Measurements from ENCODE around the gene PVR.
"Not testable (repeated sequence)": the region's sequence is repeated elsewhere in the genome, so short reads cannot be mapped to it uniquely, and the experiment has no call there.

PVR gene

DNA sequence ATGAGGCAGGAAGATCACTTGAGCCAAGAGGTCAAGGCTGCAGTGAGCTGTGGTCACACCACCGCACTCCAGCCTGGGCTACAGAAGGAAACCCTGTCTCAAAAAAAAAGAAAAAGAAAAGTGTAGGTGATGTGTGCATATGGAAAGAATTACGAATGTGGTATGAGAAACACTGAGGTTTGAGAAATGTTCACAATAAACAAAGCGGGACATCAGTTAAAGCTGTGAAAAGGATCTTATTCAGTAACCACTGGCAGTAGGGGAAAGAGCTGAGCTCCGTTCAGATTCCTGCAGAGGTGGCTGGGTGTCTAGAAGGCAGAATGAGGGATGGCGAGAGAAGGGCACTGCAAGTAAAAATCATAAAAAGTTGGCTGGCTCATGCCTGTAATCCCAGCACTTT, 34.5 kb upstream of the PVR start:
- no peak for DNase-seq (ENCODE audit: low spot score)
- no peak overlapping the region for H3K27ac Mint-ChIP-seq
- H3K9me3 Mint-ChIP-seq, result peaks cover 6% of the 10 kb centered on the region
- no peak overlapping the region for H3K4me3 Mint-ChIP-seq
- H3K4me1 Mint-ChIP-seq (ENCODE audit: low read depth), result no peaks in the 10 kb centered on the region
- no peaks in the 10 kb centered on the region for H3K27me3 Mint-ChIP-seq (ENCODE audit: low read depth)
- H3K36me3 Mint-ChIP-seq (ENCODE audit: low read depth), result no peaks in the 10 kb centered on the region

DNA sequence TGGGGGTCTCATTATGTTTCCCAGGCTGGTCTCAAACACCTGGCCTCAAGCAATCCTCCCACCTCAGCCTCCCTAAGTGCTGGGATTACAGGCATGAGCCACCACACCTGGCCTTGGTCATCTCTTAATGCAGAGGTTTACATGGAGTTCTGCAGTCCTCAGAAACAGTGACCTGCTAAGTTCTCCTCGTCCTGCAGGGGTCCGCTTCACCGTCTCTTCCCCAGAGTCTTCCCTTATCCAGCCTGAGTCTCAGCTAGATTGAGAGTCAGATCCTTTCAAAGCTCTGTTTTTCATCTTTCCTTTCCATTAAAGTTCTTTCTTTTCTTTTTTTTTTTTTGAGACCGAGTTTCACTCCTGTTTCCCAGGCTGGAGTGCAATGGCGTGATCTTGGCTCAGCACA, 33.2 kb upstream of the PVR start:
- H3K36me3 Mint-ChIP-seq (ENCODE audit: low read depth); H3K4me1 Mint-ChIP-seq (ENCODE audit: low read depth); H3K9me3 Mint-ChIP-seq; H3K4me3 Mint-ChIP-seq; H3K27me3 Mint-ChIP-seq (ENCODE audit: low read depth); H3K27ac Mint-ChIP-seq; DNase-seq (ENCODE audit: low spot score): not testable (repeated sequence)

DNA sequence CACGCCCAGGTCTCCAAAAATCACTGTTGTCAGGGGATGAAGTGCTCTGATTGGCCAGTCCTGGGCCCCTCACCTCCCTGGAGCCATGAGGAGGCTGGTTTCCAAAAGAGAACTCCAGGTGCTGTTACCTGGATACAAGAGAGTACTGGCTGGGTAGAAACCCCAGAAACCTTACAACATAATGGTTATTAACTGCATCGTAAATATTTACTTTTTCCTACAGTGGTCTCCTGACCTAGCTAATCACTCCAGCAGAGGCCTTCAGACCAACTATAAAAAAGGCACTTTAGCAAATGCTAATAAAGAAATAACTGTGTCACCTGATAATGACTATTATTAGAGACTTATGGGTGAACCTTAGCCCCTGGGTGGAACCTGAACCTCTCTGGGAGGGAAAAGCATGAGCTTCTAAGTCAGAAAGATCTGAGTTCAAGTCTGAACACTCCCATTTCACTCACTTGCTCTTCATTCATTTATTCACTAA, 31.9 kb upstream of the PVR start:
- Mint-ChIP-seq H3K27me3 (ENCODE audit: low read depth) (no peaks in the 10 kb centered on the region), H3K27ac (no peak overlapping the region), H3K4me1 (ENCODE audit: low read depth) (no peaks in the 10 kb centered on the region), H3K4me3 (no peak overlapping the region), H3K36me3 (ENCODE audit: low read depth) (no peaks in the 10 kb centered on the region), H3K9me3 (peaks cover 5% of the 10 kb centered on the region)
- DNase-seq (ENCODE audit: low spot score), result no peak

DNA sequence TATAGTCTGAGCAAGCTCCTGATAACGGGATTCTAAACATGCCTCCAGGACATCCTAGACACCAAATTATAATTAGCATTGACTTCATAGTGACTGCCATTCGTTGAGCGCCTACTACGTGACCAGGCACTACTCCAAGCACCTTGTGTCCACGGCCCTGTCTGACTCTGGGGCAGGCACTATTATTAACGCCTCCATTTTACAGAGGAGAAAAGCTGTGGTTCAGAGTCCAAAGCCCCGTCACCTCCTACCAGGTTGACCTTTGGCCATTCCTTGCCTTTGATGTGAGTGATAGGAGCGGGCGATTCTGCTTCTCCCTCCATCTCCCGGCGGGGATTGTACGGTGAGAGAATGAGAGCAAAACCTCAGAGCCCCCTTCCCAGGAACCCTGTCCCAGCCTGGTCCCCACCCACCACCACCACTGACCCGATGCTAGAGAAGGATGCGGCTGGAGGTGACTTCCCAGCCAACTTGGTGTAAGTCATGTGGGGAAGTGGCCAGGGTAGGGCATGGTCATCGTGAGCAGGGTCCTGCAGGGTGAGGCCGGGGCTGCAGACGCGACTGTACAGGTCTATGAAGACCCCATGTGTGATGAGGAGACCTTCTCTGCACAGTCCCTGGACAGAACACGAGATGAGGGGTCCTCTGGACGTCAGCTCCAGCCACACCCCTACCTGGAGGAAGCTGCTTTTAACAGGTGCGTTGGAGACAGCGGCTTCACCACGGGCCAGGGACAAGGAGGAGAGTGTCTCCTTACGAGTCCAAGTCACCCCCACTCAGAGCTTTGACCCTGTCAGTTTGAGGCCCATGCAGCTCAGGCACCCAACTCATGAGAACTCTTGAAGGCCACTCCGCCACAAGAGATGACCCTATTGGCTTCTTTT, 30.2 kb upstream of the PVR start, which contains the start of gene IGSF23:
Gene IGSF23 (plus strand): TSS at position 269 of the 884 bp plus-strand sequence. CDS start 83 bp downstream, at position 352.
- Mint-ChIP-seq H3K36me3 (ENCODE audit: low read depth) (no peaks in the 10 kb centered on the region), H3K27me3 (ENCODE audit: low read depth) (no peaks in the 10 kb centered on the region), H3K9me3 (no peaks in the 10 kb centered on the region), H3K4me1 (ENCODE audit: low read depth) (no peaks in the 10 kb centered on the region), H3K4me3 (no peak within 1 kb of the TSS), H3K27ac (no peak within 1 kb of the TSS)
- DNase-seq (ENCODE audit: low spot score), result no peak

DNA sequence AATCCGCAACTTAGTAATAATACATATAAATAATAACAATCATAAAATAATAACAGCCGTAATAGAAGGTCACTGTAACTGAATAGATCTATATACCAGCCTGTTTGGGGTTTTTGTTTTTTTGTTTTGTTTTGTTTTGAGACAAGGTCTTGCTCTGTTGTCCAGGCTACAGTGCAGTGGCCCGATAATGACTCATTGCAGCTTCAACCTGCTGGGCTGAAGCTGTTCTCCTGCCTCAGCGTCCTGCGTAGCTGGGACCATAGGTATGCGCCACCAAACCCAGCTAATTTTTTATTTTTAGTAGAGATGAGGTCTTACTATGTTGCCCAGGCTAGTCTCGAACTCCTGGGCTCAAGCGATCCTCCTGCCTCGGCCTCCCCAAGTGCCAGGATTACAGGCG, 29.4 kb upstream of the PVR start:
- Mint-ChIP-seq H3K9me3 (peaks cover under 1% of the 10 kb centered on the region), H3K4me1 (ENCODE audit: low read depth) (no peaks in the 10 kb centered on the region), H3K27ac (no peak overlapping the region), H3K4me3 (no peak overlapping the region), H3K36me3 (ENCODE audit: low read depth) (no peaks in the 10 kb centered on the region), H3K27me3 (ENCODE audit: low read depth) (no peaks in the 10 kb centered on the region)
- DNase-seq (ENCODE audit: low spot score), result no peak

DNA sequence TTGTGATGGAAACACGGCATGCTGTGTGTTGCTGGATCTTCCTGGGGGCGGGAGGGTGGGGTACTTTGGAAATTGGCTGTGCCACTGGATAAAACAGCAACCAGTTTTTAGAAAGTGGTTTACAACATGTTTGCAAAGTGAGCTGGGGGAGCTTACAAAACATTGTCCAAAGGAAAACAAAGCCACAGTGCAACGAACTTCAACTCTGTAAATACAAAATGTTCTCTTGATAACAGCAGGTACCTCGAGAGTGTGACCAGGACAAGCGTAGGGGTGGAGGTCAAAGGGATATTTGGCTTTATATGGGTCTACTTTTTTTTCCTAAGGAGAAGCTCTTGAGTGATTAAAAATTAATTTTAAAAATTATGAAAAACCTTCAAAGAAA, 27.9 kb upstream of the PVR start:
- H3K36me3 Mint-ChIP-seq (ENCODE audit: low read depth), result no peaks in the 10 kb centered on the region
- H3K27me3 Mint-ChIP-seq (ENCODE audit: low read depth), result no peaks in the 10 kb centered on the region
- DNase-seq (ENCODE audit: low spot score), result no peak
- H3K9me3 Mint-ChIP-seq, result peaks cover 4% of the 10 kb centered on the region
- no peak overlapping the region for H3K27ac Mint-ChIP-seq
- no peaks in the 10 kb centered on the region for H3K4me1 Mint-ChIP-seq (ENCODE audit: low read depth)
- H3K4me3 Mint-ChIP-seq, result no peak overlapping the region

DNA sequence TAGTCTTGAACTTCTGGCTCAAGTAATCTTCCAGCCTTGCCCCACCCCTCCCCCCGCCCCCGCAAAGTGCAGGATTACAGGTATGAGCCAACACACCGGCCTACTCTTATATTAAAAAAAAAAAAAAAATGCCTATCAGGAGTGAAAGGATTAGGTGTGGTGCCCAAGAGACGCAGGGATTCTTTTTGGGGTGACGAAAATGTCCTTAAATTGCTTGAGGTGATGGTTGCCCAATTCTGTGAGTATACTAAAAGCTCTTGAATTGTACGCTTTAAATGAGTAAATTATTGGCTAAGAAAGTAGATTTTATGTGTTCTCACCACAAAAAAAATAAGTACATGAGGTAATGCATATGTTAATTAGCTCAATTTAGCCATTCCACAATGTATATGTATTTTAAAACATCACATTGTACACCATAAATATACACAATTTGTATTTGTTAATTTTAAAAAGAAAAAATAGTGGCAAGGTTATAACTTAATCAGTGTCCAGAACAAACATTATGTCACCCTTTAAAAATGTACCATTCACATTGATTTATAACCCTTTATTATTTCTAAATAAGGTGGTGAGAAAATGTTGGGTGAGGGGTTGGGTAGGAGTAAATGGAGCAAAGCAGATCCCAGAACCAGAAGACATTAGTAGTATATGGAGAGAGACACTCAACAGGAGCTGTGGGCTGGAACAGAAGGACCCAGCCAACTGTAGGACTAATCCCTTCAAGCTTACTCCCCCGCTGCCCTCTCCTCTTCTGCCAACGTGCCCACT, 26.4 kb upstream of the PVR start:
- H3K27me3 Mint-ChIP-seq (ENCODE audit: low read depth), result no peaks in the 10 kb centered on the region
- H3K4me3 Mint-ChIP-seq, result no peak overlapping the region
- DNase-seq (ENCODE audit: low spot score), result no peak
- peaks cover 4% of the 10 kb centered on the region for H3K9me3 Mint-ChIP-seq
- H3K4me1 Mint-ChIP-seq (ENCODE audit: low read depth), result no peaks in the 10 kb centered on the region
- H3K27ac Mint-ChIP-seq, result no peak overlapping the region
- H3K36me3 Mint-ChIP-seq (ENCODE audit: low read depth), result no peaks in the 10 kb centered on the region

DNA sequence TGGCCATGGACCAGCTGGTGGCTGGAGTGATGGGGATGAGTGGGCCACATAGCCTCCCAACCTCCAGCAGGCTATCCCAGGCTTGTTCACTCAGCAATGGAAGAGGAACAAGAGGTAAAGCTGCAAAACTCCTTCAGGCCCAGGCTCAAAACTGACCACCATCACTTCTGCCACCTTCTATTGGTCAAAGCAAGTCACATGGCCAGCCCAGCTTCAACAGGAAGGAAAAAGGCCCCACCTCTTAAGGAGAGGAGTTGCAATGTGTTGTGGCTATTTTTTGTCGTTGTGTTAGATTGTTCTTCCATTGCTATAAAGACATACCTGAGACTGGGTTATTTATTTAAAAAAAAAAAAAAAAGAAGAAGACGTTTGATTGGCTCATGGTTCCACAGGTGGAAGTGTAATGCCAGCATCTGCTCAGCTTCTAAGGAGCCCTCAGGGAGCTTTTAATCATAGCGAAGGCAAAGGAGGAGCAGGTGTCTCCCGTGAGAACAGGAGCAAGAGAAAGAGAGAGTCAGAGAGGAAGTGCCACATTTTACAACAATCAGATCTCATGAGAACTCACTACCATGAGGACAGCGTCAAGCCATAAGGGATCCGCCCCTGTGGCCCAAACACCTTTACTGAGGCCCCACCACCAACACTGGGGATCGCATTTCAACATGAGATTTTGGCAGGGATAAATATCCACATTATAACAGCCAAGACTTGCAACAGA, 24.9 kb upstream of the PVR start:
- Mint-ChIP-seq H3K4me1 (ENCODE audit: low read depth) (no peaks in the 10 kb centered on the region), H3K9me3 (peaks cover 4% of the 10 kb centered on the region), H3K27me3 (ENCODE audit: low read depth) (no peaks in the 10 kb centered on the region), H3K36me3 (ENCODE audit: low read depth) (no peaks in the 10 kb centered on the region), H3K4me3 (no peak overlapping the region), H3K27ac (no peak overlapping the region)
- no peak for DNase-seq (ENCODE audit: low spot score)

DNA sequence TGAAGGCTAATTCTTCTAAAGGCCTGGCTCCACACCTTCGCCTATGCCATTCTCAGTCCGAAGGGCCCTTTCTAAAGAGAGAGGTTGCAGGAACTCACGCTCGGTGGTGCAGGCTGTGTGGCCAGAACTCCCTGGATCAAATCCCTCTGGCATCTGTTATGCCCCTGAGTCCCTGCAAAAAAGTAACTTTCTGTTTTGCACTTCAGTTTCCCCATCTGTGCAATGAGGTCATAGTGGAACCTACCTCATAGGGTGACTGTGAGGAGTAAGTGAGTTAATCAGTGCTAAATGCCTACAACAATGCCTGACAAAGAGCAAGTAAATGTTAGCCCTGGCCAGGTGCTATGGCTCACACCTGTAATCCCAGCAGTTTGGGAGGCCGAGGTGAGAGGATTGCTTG, 23.0 kb upstream of the PVR start:
- Mint-ChIP-seq H3K4me1 (ENCODE audit: low read depth) (no peaks in the 10 kb centered on the region), H3K27me3 (ENCODE audit: low read depth) (no peaks in the 10 kb centered on the region), H3K27ac (no peak overlapping the region), H3K9me3 (peaks cover 4% of the 10 kb centered on the region), H3K36me3 (ENCODE audit: low read depth) (no peaks in the 10 kb centered on the region), H3K4me3 (no peak overlapping the region)
- no peak for DNase-seq (ENCODE audit: low spot score)

DNA sequence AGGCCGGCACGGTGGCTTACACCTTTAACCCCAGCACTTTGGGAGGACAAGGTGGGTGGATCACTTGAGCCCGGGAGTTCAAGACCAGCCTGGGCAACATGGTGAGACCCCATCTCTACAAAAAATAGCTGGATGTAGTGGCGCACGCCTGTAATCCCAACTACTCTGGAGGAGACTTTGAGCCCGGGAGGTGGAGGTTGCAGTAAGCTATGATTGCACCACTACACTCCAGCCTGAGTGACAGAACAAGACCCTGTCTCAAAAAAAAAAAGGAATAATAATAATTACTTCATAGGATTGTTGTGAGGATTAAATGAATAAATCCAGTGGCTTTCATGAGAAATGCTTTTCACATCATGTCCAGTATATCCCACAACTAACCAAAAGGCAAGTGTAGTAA, 22.3 kb upstream of the PVR start:
- peaks cover 4% of the 10 kb centered on the region for H3K9me3 Mint-ChIP-seq
- no peak for DNase-seq (ENCODE audit: low spot score)
- H3K27me3 Mint-ChIP-seq (ENCODE audit: low read depth), result no peaks in the 10 kb centered on the region
- H3K4me3 Mint-ChIP-seq, result no peak overlapping the region
- H3K27ac Mint-ChIP-seq, result no peak overlapping the region
- H3K36me3 Mint-ChIP-seq (ENCODE audit: low read depth), result no peaks in the 10 kb centered on the region
- no peaks in the 10 kb centered on the region for H3K4me1 Mint-ChIP-seq (ENCODE audit: low read depth)

DNA sequence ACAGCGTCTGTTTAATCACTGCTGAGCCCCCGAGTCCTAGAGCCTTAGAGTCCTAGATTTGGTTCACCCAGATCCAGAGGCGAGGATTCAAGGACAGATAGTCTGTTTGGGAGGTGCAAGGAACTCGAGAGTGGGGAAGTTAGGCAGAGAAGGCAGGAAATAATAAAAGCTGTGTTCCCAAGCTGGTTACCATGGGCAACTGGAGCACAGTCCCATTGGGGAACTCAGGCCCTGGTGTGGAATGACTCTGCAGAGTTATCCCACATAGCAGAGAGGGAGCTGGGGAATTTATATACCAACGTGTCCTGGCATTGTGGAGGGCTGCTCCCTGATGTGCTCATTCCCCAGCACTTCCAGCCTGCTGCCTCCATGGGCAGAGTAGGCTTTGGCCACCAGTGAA, 20.6 kb upstream of the PVR start:
- Mint-ChIP-seq H3K4me3 (no peak overlapping the region), H3K4me1 (ENCODE audit: low read depth) (no peaks in the 10 kb centered on the region), H3K27ac (no peak overlapping the region), H3K9me3 (peaks cover 4% of the 10 kb centered on the region), H3K36me3 (ENCODE audit: low read depth) (no peaks in the 10 kb centered on the region), H3K27me3 (ENCODE audit: low read depth) (no peaks in the 10 kb centered on the region)
- no peak for DNase-seq (ENCODE audit: low spot score)

DNA sequence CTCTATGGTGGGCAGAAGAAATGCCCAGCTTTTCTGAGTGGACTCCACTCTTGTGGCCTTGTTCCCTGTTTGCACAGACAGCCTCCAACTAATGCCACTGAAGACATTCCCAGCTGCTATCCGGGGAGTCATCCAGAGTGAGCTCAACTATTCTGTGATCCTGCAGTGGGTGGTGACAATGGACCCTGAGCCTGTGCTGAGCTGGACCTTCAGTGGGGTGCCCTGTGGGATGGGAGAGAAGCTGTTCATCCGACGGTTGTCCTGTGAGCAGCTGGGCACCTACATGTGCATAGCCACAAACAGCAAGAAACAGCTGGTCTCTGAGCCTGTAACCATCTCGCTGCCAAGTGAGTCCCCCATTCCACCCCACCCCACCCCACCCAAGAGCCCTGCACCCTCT, 20.1 kb upstream of the PVR start:
- Mint-ChIP-seq H3K4me3 (no peak overlapping the region), H3K9me3 (peaks cover 4% of the 10 kb centered on the region), H3K4me1 (ENCODE audit: low read depth) (no peaks in the 10 kb centered on the region), H3K27me3 (ENCODE audit: low read depth) (no peaks in the 10 kb centered on the region), H3K27ac (no peak overlapping the region), H3K36me3 (ENCODE audit: low read depth) (no peaks in the 10 kb centered on the region)
- no peak for DNase-seq (ENCODE audit: low spot score)

DNA sequence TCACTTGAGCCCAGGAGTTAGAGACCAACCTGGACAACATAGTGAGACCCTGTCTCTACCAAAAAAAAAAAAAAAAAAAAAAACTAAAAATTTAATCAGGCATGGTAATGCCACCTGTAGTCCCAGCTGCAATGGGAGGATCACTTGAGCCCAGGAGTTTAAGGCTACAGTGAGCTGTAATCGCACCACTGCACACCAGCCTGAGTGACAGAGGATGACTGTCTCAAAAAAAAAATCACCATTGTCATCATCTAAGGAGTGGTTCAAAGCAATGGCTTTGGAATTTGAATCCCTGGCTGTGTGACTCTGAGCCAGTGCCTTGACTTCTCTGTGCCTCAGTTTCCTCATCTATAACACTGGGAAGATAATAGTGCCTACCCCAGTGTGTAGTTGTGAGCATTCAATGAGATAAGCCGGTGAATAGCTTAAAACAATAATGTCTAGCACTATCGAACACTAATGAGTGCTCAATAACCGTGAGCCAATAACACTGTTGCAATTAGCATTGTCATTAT, 18.8 kb upstream of the PVR start:
- Mint-ChIP-seq H3K27me3 (ENCODE audit: low read depth) (no peaks in the 10 kb centered on the region), H3K4me1 (ENCODE audit: low read depth) (no peaks in the 10 kb centered on the region), H3K4me3 (no peak overlapping the region), H3K9me3 (no peaks in the 10 kb centered on the region), H3K36me3 (ENCODE audit: low read depth) (no peaks in the 10 kb centered on the region), H3K27ac (no peak overlapping the region)
- no peak for DNase-seq (ENCODE audit: low spot score)

DNA sequence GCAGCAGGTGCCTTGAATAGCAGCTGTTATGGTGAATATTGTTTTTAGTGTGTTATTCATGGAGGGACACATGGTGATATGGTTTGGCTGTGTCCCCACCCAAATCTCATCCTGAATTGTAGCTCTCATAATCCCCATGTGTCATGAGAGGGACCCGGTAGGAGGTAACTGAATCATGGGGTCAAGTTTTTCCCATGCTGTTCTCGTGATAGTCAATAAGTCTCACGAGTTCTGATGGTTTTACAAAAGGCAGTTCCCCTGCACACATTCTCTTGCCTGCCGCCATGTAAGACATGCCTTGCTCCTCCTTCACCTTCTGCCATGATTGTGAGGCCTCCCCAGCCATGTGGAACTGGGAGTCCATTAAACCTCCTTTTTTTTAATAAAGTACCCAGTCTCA, 18.1 kb upstream of the PVR start:
- H3K9me3 Mint-ChIP-seq; DNase-seq (ENCODE audit: low spot score); H3K36me3 Mint-ChIP-seq (ENCODE audit: low read depth); H3K27ac Mint-ChIP-seq; H3K4me3 Mint-ChIP-seq; H3K27me3 Mint-ChIP-seq (ENCODE audit: low read depth); H3K4me1 Mint-ChIP-seq (ENCODE audit: low read depth): not testable (repeated sequence)
